HG03469 (cell line): ENCODE results near the gene ZFAND3.
"Not testable (repeated sequence)": the region's sequence is repeated elsewhere in the genome, so short reads cannot be mapped to it uniquely, and the experiment has no call there.

Source experiments
- ATAC-seq: cut with Tn5 transposase; IDR thresholded peaks from one replicate; pipeline ENCODE4 v1.9.1; 2021; ENCODE audit warnings: mild to moderate bottlenecking, moderate library complexity, moderate number of reproducible peaks; ENCODE audit not compliant: unreplicated experiment

ZFAND3 gene

GRCh38 chr6:38033442-38033982 lies 214.0 kb downstream of the ZFAND3 start:
- ATAC-seq, result no peak

- no peak for ATAC-seq
These were observed 214.9 kb downstream of the ZFAND3 start for GRCh38 chr6:38034274-38034914.

GRCh38 chr6:38035478-38035877 lies 216.0 kb downstream of the ZFAND3 start:
- no peak for ATAC-seq

- no peak for ATAC-seq
These were observed 220.0 kb downstream of the ZFAND3 start for GRCh38 chr6:38039502-38039901.

- no peak for ATAC-seq
These were observed 220.7 kb downstream of the ZFAND3 start for GRCh38 chr6:38040254-38040653.

GRCh38 chr6:38043259-38043753 lies 223.8 kb downstream of the ZFAND3 start:
- no peak for ATAC-seq

GRCh38 chr6:38045701-38046305 lies 226.3 kb downstream of the ZFAND3 start:
- ATAC-seq, result no peak

- ATAC-seq, result no peak
These were observed 228.0 kb downstream of the ZFAND3 start for GRCh38 chr6:38047562-38047961.

GRCh38 chr6:38049861-38050397 lies 230.4 kb downstream of the ZFAND3 start:
- not testable (repeated sequence) for ATAC-seq

GRCh38 chr6:38051819-38052434 lies 232.4 kb downstream of the ZFAND3 start:
- no peak for ATAC-seq

- no peak for ATAC-seq
These were observed 235.1 kb downstream of the ZFAND3 start for GRCh38 chr6:38054527-38055202.

GRCh38 chr6:38055203-38055589 lies 235.7 kb downstream of the ZFAND3 start:
- ATAC-seq, result no peak

GRCh38 chr6:38056361-38056760 lies 236.8 kb downstream of the ZFAND3 start:
- ATAC-seq, result no peak

- no peak for ATAC-seq
These were observed 238.5 kb downstream of the ZFAND3 start for GRCh38 chr6:38057994-38058393.

GRCh38 chr6:38062066-38062465 lies 242.5 kb downstream of the ZFAND3 start:
- no peak for ATAC-seq

GRCh38 chr6:38063973-38064372 lies 244.4 kb downstream of the ZFAND3 start:
- no peak for ATAC-seq

- no peak for ATAC-seq
These were observed 244.9 kb downstream of the ZFAND3 start for GRCh38 chr6:38064431-38064830.

GRCh38 chr6:38065734-38066305 lies 246.3 kb downstream of the ZFAND3 start:
- no peak for ATAC-seq

- ATAC-seq, result no peak
These were observed 247.9 kb downstream of the ZFAND3 start for GRCh38 chr6:38067263-38067980.
